Daoy (cell line): ENCODE results near the gene TRMT10A. TPM values are rescaled to one million over a fixed set of nuclear protein-coding genes. Genes with fewer than 3 reads are reported as not detected.
"Not testable (repeated sequence)": the region's sequence is repeated elsewhere in the genome, so short reads cannot be mapped to it uniquely, and the experiment has no call there.

Source experiments
- DNase-seq: peaks from one replicate; pipeline ENCODE4 v3.0.0-alpha.2; 2015; ENCODE audit warnings: low read depth
- total RNA-seq: library from RNA; depleted of rRNA; stranded (reverse); fragments of >200 nt; shearing (Covaris generic); gene quantifications from 2 replicates; pipeline ENCODE4 v1.2.3, GENCODE V29; 2014; rRNA removed

TRMT10A gene
- total RNA-seq, 1 experiment from 2014 or later = 5.6 TPM

- no peak for DNase-seq
Measured at GRCh38 chr4:99552872-99553271, 11.0 kb downstream of the TRMT10A start.

DNA sequence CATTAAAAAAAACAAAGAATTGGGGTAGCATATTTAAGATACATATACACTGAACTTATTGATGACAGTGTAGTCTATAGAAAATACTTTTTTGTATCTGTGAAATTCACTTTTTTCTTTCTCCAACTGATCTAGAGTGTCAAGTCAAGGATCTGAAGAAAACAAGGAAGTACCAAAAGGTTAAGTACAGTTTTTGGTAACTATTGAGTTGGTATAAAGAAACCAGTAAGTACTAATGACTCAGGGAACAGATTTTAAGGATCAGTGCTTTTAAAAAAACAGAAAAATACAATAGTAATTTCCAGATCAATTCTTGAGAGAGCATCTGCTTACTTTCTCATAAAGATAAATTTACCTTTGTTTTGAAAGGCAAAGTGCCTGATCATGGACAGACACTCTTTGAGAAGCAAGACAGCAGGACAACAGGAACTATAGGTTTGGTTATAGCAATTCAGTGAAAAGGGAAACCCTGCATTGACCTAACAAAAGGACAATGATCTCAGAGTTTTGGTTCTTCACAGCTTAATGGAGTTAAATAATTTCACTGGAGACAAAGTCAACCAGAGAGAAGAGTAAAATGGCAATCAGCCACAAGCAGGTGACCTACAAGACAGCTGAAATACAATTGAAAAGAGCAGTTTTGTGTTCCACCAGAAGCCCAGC lies 23.4 kb downstream of the TRMT10A start:
- no peak for DNase-seq

DNA sequence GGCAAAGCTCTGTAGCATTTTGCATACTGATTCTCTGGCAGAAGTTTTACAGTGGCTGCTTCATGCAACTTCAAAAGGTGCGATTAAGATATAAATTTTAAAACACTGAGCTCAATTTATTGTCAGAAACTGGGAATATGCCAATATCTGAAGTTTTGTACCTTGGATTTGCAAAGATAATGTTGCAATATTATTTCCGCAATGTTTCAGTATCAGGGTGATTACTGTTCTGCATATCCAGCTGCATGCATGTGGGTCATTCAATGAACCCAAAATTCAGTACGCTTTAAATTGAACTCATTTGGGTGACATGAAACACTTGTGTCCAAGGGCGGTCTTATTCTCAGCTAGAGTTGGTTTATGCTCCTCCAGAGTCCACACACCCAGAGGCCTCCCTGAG lies 26.2 kb downstream of the TRMT10A start:
- no peak for DNase-seq

GRCh38 chr4:99536848-99537247 lies 27.0 kb downstream of the TRMT10A start:
- no peak for DNase-seq

GRCh38 chr4:99536271-99536670 lies 27.6 kb downstream of the TRMT10A start:
- no peak for DNase-seq

DNA sequence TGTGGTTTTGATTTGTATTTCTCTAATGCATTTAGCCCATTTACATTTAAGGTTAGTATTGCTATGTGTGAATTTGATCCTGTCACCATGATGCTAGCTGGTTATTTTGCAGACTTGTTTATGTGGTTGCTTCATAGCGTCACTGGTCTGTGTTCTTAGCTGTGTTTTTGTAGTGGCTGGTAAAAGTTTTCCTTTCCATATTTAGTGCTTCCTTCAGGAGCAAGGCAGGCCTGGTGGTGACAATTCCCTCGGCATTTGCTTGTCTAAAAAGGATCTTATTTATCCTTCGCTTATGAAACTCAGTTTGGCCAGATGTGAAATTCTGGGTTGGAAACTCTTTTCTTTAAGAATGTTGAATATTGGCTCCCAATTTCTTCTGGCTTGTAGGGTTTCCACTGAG lies 29.1 kb downstream of the TRMT10A start:
- DNase-seq = not testable (repeated sequence)

DNA sequence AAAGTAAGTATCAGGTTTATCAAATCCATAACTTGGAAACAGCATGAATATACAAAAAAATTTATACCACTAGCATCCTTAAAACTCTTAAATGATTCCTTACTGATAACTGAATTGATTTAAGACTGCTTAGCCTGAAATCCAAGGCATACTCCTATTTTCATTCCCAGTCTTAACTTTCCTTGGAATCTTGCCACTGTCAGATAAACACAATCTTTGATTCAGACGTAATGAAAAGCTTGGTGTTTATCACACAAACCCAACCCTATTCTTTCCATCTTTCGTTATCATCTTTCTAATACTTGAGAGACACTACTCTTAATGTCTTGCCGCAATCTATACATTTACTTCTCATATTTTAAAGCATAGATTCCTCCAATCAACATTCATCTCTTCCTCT lies 33.9 kb downstream of the TRMT10A start:
- DNase-seq = no peak

DNA sequence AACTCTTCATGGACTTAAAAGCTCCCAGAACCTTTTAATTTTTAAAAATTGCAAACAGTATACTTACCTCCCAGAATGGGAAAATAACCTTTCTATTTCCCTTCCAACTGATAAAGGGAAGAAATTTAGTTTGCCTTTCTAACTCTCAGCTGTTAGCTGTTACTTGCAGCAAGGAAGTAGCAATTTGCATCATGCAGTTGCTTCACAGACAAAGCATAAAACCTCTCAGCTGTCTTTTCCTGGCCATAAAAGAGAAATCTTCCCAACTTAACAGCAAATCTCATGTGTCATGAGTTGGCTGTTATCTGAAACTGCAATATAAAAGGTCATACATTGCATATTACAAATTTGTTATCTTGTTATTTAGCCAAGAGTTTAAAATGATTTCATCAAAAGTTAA lies 34.6 kb downstream of the TRMT10A start:
- no peak for DNase-seq

DNA sequence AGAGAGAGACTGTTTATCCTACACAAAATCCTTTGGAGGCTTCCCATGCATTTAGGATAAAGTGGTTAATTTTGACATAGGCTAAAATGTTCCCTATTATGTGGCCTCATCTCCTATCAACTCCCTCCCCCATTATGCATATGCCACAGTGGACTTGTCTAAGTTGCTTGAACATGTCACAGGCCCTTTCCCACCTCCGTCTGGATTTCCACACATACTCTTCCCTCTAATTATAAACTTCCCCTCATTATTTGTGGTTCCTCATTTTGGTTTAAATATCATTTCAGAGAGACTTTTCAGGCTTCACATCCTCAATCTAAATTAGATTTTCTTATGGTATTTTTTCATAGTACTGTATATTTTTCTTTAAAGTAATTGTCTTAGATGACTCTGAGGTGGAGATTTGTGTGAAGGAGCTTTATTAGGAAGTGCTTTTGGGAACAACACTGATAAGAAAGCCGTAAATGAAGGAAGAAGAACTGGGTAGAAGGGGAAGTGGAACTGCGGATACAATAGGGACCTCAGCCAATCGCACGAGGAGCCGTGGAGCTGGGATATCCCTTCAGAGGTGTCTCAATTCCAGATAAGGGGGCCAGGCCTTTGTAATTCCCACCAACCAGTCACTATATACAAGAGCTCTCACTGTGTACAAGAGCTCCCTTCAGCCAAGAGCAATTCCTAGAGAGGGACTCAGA lies 45.1 kb downstream of the TRMT10A start:
- DNase-seq = no peak

DNA sequence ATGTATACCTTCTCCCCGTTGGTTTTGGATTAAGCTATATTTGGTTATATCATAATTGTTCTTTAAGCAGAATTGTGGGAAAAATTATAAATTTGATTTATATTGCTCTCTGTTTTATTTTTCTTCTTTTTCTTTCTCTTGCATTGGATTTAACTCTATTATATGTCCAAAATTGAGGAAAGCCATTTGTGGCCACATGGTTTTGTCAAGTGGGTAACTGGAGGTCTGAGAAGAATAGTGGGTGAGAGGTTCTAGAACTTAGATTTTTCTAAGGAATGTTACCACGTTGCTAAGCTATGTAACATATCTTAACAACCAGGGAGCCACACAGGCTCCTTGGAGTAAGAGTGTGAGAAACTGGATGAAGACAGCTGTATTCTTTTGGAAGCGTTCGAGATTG lies 53.1 kb downstream of the TRMT10A start, which contains the start of gene C4orf17:
Gene C4orf17, plus strand, starts transcription at position 301 of the 400 bp plus-strand sequence. CDS start 2,061 bp downstream, outside the sequence.
- DNase-seq = no peak

- no peak for DNase-seq
Measured at GRCh38 chr4:99507762-99508161, 56.1 kb downstream of the TRMT10A start.

DNA sequence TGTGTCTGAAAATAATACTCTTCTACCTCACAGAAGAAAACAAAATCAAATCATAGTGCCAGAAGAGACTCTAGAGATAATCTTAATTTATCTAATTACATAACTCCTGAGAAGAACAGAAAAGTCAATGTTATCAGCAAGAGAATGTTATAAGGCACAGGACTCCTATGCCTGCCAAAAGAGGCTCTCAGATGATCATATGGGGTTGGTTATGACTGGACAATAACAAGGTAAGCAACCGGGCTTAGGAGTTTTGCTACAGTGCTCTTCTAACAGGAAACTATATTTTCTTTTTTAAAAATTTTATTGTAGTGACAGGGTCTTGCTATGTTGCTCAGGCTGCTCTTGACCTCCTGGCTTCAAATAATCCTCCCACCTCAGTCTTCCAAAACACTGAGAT lies 56.5 kb downstream of the TRMT10A start:
- no peak for DNase-seq

DNA sequence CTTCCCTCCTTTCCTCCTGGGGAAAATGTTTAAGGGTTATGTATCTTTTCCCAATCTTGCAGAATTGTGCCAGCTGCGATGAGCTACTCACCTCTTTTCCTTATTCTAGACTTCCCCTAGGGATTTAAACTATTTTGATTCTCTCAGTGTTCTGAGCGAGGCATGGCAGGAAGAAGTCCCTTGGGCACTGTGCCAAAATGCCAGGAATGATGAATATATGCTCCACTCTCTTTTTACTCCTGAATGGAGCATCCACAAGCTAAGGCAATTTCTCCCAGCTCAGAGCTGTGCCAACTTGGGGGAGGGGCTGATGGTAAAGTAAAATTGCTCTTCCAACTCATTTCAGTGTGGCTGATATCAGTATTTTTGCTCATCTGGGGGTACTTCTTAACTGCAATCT lies 57.1 kb downstream of the TRMT10A start:
- DNase-seq = no peak

DNA sequence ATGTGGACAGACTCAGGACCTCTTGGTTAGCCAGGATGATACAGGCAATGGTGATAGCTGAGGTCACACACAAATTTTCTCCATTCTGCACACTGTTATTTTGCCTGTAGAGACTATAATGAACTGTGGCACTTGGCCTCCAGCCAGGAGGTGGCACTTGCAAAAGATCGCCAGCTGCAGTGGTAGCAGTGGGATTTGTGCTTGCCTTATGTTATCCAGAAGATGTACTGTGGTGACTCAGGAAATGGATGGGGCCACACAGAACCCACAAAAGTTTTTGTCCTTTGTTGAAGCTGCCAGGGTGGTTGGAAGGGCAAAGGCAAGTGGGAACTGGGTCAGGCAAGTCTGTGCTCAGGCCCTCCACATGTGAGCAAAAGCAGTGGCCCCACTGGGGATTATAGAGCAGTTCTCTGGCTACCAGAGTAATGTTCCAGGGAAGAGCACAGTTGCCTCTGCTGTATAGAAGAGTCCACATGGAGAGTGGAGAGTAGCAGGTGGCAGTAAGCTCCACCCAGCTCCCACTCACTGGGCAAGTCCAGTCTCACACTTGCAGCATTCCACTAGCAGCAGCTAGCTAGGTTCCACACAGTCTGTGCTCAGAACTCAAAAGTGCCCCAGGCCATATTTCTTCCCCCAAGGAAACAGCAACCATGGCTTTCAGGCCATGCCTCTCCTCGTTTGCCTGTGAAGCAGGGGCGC lies 58.9 kb downstream of the TRMT10A start:
- DNase-seq = no peak

Other genes with a start within 250 kb of the TRMT10A start
- not detected in 2 replicates for gene ADH1B, start 242.6 kb downstream of the TRMT10A start, total RNA-seq
- not detected in 2 replicates for gene ADH1C, start 211.3 kb downstream of the TRMT10A start, total RNA-seq
- not detected in 2 replicates for gene ADH7, start 128.7 kb downstream of the TRMT10A start, total RNA-seq
- gene C4orf17, start 53.0 kb downstream of the TRMT10A start, total RNA-seq = not detected in 2 replicates
- gene MTTP, start 10.8 kb upstream of the TRMT10A start, total RNA-seq = 0.15 and 1.0 TPM in 2 replicates
- gene C4orf54, start 93.8 kb upstream of the TRMT10A start, total RNA-seq = 0.17 TPM in 1 of 2 replicates, not detected in the other